NCI-H446 (cell line): ENCODE results near the gene TMED3.

Experiments used
- DNase-seq, 2 experiments: peaks; one replicate each; lab custom pipeline; 2025; lab: John Stamatoyannopoulos, UW

TMED3 gene

DNA sequence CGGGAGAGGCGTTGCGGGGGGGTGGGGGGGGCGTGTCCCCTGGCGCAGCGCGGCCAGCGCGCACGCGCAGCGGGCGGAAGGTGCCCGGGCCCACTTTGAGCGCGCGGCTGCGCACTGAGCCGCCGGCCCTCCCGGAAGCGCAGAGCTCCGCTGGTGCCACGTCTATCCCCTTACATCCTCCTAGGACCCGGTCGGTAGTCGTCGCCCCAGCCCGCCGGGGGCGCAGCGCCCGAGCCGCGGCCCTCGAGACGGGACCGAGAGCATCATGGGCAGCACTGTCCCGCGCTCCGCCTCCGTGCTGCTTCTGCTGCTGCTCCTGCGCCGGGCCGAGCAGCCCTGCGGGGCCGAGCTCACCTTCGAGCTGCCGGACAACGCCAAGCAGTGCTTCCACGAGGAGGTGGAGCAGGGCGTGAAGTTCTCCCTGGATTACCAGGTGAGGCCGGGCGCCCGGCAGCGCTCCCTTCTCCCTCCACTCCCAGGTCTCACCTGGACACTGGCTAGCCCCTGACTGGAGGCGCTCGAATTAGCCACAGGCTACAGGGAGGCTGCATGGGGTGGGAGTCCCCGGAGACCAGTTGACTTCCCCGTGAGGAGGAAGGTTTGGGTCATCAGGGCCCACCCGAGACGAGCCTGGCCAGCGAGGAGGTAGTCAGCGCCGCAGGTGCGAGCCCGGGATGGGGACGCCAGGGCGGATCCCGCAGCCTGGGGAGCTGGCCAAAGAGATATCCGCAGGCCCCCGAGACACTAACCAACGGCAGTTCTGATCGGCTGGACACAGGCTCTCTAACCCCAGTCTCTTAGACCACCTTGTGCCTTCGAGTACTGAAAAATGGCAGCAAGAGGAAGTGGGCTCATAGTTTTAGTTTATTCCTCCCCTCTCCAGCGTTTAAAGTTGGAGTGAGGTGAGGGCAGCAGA, at the start of gene TMED3:
Gene TMED3 (plus strand): TSS at position 128 of the 916 bp plus-strand sequence. CDS start 138 bp downstream, at position 266.
- peak; percentile 62 to 84 for DNase-seq

DNA sequence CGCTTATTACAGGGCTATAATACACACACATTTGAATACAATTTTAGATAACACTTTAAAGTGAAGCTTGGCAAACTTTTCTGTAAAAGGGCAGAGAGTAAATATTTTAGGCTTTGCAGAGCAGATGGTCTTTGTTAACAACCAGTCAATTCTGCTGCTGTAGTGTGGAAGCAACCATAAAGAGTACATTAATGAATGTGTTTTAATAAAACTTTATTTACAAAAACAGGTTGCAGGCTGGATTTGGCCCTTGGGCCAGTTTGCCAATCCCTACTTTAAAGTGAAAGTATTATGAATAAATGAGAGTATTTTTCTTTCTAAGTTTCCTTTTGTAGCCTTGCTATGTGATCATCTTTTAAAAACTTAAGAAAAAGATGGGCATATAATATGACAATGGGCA, 49.1 kb upstream of the TMED3 start:
- DNase-seq, result no peak

DNA sequence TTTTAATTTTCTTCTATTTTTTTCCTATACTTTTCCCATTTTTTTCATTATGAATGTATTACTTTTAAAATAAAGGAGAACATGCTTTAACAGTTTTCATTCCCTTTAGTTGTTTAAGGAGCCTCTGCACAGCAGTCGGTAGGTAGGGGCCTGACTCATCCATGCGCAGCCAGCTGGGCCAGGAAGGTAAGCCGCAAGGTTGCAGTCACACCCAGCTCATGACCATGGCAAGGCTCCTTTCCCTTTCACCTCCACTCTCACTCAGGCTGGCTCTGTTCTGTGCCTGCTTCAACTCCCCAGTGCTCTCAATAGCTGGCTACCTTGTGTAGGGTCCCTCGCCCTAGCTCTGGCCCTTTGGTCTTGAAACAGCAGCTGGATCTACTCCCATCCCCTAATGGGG, 45.7 kb upstream of the TMED3 start:
- no peak for DNase-seq

GRCh38 chr15:79265987-79266579, 44.8 kb upstream of the TMED3 start:
- no peak for DNase-seq

DNA sequence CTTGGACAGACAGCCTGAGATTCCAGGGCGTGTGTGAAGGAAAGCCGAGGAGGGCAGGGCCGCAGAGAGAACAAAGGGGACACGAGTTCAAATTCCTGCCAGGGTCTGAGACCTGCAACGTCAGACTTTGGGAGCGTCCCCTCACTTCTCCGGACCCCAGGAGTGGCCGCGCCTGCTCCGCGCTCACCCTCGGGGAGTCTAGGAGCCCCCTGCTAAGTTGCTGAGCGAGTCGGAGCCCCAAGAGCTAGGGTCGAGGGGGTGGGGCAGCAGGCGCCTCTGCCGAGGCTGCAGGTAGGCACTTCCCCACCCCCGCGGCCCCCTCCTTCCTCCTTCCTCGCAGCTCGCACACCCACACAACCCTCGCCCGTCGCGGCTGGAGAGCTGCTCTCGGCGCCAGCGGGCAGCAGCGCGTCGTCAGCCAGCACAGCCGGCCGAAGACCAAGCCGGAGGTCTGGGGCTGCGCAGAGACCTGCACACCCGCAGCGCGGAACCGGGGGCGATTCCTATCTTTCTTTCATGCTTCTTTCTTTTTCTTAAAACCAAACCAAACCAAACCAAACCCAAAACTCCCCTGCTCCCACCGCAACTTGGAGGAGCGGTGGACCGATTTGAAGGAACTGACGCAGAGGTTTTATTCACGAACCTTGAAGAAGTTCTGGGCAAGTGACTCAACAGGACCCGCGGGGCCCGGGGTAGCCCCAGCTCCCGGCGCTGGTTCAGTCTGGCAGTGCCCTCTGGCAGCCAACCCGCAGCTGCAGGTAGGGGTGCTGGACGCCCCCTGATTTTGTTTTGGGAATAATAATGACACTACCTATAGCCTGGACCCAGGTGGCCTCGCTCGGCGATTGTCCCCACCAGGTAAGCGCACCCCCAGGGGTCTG, 28.3 kb upstream of the TMED3 start, which contains the start of gene ANKRD34C:
Gene ANKRD34C (plus strand): TSS at position 352 of the 881 bp plus-strand sequence. CDS start 10,563 bp downstream, outside the sequence.
- no peak for DNase-seq

DNA sequence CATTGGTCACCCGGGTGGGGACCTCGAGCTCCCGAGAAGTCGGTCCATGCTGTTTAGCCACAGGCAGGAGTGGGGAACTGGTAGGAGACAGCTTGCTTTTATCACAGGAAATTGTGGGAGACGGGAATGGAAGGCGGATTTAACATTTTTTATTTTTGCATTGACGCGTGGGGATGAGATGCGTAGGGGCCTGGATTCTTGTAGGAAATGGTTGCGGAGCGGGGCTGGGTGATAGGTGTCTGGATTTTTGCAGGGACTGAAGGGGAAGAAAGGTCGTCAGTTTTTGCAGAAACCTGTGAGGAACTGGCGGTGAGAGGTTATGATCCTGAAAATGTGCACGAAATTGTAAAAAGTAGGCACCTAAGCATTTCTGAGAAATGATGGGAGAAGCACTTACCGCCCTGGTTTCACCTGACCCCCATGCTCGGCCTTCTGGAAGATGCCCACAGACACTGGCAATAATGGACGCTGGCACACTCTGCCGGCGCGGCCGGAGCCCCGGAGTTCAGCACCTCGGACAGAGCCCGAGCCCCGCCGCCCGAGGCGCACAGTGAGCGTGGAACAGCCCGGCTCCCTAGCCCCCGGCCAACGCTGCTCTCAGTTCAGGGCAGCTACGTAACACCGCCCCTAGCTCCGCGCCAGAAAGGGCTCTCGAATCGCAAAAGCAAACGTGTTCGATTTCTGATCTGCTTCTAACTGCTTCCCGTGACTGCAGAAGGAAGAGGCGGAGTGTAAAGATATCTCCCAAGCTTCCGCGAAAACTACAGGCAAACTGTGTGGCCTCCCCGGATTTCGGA, 27.5 kb upstream of the TMED3 start:
- no peak for DNase-seq

GRCh38 chr15:79290642-79291275, 20.2 kb upstream of the TMED3 start:
- no peak for DNase-seq

DNA sequence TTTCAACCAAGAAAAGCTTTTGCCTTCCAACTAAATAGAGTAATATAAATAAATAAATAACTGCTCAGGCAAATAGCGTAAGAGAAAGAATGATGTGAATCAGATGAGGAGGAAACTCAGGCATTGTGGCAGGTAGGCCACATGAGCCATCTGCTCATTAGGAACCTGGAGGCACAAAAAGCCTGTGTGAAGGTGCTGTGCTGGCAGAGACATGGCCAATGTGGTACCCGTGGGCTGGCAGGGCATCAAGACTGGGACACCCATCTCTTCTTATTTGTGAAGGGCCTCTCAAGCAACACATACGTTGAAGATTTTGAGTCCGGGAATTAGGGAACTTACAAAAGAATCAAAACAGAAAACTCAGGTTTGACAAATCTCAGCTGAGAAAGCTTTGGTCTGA, 18.9 kb upstream of the TMED3 start:
- no peak for DNase-seq

GRCh38 chr15:79294075-79294474, 16.8 kb upstream of the TMED3 start:
- no peak for DNase-seq

DNA sequence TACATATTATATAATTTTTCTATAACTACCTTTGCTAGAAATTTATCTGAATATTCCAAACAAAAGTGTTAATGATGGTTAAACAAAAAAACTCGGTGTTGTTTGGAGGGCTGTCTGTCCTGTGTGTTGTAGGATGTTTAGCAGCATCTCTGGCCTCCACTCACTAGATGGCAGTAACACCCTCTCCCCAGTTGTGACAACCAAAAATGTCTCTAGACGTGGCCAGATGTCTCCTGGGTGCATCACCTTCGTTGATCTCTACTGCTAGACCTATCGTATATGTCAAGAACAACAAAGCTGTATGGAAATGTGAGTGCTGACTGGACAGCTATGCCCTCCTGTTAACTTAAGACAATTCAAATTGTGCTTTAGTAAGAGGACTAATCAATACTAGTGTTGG, 14.3 kb upstream of the TMED3 start:
- DNase-seq, result no peak

- no peak for DNase-seq
These were observed 11.6 kb upstream of the TMED3 start for GRCh38 chr15:79299126-79299840.

DNA sequence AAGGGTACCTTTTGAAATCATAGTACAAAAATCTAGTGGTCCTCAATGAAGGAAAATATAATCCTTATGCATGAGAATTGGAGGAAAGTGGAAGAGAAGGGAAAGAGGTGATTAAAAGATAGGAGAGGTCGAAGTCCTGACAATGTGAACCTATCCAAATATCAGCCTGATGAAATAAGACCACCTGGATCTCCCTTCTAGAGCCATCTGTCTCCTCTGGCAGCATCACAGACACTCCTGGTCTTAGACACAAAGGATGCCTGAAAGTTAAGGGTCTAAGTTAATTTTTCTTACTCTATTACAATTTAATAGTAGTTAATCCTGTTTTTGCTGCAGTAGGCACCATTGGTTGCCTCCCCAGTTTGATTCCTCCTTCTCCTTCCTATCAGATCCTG, 11.1 kb upstream of the TMED3 start:
- DNase-seq, result no peak

GRCh38 chr15:79307251-79307650, 3.7 kb upstream of the TMED3 start:
- no peak for DNase-seq

DNA sequence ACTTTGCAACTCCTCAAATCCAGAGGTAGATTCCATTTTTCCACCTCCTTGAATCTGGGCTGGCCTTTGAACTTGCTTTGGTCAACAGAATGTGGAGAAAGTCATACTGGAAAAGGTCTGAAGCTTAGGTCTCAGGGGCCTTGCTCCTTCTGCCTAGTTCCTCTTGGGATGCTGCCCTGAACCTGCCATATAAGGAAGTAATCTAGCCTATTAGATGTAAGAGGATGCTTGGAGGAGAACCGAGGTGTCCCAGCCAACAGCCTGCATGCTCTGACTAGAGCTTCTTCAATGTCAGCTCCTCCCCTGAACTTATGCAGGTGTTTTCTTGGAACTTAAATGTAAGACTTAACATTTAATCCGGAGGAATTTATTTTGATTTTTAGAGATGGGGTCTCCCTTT, 2.0 kb upstream of the TMED3 start:
- DNase-seq, result no peak

- no peak for DNase-seq
These were observed 314 bp upstream of the TMED3 start for GRCh38 chr15:79310612-79310984.

- no peak for DNase-seq
These were observed 1.1 kb downstream of the TMED3 start for GRCh38 chr15:79311901-79312553.

DNA sequence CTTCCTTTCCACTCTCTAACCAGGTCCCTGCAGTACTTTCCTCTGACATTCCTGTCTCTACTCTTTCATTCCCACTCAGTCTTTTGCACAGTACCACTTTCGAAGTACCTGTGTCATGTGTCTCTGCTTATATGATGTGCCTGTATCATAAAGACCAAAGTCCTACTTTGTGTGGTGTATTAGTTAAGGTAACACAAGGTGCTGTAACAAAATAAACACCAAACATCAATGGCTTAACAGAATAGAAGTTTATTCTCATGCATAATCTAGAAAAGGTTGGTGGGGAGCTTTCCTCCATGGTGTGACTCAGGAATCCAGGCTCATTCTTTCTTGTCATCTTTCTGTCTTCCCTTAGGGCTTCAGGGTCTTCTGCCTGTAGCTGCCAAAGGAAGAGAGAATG, 3.3 kb downstream of the TMED3 start:
- no peak for DNase-seq

GRCh38 chr15:79314811-79315210, 3.9 kb downstream of the TMED3 start:
- no peak for DNase-seq

DNA sequence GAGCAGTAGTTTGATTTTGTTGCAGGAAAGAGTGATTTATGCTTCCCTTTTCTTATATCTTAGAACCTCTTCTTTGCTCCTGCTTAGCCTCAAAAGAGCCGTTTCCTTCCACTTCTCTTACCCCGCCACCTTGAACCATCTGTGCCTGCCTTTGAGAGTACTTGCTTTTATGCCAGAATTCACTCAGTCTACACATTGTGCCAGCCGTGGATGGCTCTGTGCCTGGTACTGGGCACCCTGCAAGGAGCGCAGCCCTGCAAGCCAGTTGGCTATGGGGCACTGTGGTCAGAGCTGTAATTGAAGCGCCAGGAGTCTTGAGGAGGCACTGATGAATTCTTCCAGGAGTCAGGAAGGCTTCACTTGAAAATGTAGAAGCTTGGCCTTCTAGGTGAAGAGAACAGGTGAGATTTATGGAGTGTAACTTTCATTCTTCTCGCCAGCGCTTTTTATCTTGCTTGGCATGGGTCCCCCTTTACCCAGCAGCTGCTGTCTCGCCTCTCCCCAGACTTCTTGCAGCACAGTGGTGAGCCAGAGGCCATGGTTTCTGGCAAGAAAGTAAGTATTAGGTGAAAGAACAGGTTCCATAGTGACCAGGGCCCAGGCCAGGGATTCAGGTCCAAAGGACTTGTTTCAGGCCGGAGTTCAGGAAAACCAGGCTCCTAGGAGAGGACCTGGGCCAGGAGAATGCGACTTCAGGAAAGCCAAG, 4.9 kb downstream of the TMED3 start:
- peak; percentile 39 to 78 for DNase-seq
